Dermis microvascular lymphatic vessel endothelial cell (primary cell): Measurements from ENCODE around the gene CRISPLD2. TPM values are rescaled to one million over a fixed set of nuclear protein-coding genes. Genes with fewer than 3 reads are reported as not detected.
"Not testable (repeated sequence)": the region's sequence is repeated elsewhere in the genome, so short reads cannot be mapped to it uniquely, and the experiment has no call there.

ENCODE experiments used
- DNase-seq, 2 donors: peaks; one replicate each; pipeline versions ENCODE4 v3.0.0 to v3.0.0-alpha.2; 2010; ENCODE audit warnings: low read depth in 2 of 2
- total RNA-seq: library from RNA; depleted of rRNA; stranded (reverse); fragments of >200 nt; gene quantifications from 2 replicates; pipeline ENCODE4 v1.2.1, GENCODE V29; 2014

CRISPLD2 gene
- total RNA-seq, 1 donor from 2014 or later: under 0.01 TPM

DNA sequence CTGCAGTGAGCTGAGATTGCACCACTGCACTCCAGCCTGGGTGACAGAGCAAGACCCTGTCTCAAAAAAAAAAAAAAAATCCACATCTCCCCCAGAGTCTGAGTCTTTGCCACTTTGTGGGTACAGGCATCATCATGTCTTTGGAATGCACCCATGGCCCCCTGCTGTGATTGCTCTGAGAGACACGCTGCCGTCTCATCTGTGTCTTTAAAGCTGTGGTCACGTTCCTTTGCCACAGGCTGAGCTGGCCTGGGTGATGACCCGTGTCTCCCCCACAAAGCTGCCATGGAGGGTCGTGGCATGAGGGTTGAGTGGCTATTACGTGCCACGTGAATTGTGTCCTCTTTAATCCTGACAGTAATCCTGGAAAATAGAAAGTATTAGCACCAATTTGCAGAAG lies 20.2 kb downstream of the CRISPLD2 start:
- no peak for DNase-seq

DNA sequence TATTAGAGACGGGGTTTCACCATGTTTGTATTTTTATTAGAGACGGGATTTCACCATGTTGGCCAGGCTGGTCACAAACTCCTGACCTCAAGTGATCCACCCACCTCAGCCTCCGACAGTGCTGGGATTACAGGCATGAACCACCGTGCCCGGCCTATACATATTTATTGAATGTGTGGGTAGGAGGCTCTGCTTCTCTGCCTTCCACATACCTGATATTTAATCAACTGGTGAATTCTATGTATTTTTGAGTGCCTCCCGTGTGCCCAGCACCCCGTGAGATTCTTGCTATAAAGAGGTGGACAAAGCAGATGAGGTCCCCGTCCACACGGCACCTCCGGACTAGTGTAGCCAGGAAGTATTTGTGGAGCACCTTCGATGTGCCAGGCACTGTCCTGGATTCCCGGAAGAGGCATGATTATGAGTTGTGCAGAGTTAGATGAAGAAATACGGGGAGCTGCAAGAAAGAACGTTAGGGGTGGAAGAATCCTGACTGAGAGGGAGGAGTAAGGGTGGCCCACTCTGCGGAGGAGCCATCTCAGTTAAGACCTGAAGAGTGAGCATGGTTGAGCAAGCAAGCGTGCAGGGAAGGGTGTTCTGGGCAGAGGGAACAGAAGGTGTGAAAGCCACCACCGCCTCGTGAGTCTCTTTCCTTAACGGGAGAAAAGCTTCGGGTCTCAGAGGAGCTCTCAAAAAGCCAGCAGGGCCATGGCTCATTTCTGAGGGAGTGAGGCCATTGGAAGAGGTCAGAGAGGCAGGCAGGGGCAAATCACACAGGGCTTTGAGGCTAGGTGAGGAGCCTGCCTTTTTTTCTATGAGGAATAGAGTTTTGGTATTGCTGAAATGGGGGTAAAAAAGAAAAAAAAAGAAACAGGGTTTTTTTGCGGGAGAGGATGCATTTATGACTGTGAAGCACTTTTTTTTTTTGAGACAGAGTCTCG lies 21.2 kb downstream of the CRISPLD2 start:
- DNase-seq: no peak

DNA sequence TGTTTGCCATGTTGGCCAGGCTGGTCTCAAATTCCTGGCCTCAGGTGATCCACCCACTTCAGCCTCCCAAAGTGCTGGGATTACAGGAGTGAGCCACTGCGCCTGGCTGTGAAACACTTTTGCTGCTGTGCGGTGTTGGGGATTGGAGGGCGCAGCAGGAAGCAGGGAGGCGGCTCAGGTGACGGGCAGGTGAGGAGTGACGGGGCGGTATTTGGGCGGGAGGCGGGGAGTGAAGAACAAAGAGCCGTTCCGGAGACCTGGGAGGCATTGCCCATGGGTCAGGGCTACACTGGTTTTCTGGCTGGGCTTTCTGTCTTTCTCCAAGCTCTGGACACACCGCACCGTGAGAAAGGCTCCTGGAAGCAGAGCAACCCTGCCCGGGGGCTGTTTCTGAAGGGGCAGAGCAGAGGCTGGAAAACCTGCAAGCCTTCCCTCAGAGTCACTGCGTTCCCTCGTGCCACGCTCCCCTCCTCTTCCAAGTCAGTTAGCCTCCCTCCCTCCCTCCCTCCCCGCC lies 22.1 kb downstream of the CRISPLD2 start:
- no peak for DNase-seq

DNA sequence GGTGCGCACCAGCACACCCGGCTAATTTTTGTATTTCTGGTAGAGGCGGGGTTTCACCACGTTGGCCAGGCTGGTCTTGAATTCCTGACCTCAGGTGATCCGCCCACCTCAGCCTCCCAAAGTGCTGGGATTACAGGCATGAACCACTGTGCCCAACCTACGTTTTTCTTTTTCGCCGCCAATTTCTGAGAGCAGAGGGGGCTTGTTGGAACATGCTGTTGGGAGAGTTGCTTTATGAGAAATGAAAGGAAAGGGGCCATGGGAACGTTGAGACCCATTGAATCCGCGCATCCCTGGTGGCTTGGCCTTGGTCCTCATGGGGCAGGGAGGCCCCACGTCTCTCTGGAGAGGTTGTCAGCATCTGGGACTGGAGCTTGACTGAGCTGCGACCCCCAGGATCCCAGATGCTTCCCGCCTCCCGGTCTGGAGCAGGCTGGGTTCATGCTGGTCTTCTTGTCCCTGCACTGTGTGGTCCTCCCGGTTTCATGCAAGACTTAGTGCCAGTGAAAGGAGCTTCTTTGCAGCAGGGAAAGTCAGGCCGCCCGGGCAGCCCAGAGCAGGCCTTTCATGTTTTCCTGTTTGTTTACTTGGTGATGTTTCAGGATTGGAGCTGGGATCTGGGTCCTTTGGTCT lies 22.8 kb downstream of the CRISPLD2 start:
- no peak for DNase-seq

DNA sequence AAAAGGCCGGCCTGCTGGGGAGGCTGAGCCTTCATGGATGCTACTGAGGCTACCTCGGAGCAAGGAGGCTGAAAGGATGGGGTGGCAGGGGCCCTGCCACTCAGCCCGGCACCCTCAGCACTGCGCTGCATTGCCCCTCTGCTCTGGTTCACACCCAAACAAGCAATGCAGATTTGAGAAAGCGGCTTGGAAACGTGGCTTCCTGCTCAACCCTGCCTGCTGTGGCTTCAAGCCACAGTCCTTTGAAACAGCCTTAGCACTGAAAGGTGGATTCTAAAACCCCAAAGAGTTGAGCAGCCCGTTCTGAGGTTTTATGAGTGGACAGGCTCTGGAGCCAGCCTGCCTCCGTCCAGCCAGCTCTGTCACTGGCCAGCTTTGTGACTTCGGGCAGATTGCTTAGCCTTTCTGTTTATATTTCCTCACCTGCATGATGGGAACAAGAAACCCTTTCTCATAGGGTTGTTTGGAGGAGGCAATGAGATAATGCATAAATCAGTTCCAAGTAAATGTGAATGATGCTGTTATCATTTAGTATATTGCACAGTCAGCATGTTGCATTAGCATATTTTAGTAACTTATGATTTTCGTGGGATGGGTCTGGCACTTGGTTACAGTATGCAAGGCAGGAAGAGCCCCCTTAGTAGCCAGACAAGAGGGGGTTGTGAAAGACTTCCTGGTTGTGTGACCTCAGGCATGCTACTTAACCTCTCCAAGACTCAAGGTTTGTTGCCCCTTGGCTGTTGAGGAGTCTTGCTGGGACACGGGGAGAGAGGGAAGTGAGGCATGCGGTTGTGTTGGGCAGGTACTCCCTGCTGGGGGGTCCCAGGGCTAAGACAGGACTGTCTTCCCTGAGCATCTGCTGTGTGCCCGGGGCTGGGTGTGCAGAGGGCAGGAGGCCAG lies 23.6 kb downstream of the CRISPLD2 start:
- DNase-seq: no peak

DNA sequence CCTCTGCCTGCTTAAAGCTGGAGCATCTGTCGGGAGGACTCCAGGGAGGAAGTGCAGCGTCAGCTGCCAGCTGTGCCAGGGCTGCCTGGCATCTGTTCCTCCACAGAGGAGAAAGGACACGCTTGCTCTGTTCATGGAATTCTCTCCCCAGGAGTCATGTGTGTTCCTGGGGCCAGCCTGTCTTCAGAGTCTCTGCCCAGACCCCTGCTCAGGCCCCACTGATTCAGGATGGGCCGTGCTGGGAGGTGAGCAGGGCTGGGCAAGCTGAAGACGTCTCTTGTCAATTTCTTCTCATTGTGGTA lies 24.2 kb downstream of the CRISPLD2 start:
- no peak for DNase-seq

DNA sequence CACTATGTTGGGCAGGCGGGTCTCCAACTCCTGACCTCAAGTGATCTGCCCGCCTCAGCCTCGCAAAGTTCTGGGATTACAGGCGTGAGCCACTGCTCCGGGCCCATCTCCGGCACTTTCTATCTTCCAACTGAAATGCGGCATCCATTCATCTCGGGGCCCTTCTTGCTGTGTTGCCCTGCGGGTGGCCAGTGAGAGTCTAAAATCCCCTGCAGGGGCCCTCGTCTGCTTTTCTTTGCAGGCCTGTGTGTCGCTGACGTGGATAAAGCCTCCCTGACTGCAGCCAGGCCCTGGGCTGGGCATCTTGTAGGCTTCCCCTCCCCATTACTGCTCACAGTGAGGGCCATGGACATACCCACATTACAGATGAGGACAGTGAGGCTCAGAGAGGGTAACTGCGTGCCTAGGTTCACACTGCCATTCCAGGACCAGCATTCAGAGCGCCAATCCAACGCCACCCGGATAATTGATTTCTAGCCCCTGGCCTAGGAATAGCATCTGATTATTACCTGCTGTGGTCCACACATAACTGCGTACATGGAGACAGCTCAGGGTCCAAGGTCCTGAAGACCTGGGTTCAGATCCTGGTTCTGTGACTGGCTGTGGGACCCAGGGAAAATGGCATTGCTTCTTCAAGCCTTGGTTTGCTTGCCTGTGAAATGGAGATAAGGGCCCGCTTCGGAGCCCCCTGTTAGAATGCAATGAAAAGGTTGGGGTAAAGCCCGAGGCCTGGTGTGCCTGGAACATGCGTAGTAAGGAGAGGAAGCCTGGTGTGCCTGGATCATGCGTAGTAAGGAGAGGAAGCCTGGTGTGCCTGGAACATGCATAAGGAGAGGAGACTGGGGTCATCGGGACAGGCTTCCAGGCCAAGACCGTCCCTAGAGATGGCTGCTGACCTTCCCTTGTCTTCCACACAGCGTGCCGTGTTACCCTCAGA lies 25.0 kb downstream of the CRISPLD2 start:
- DNase-seq: no peak

DNA sequence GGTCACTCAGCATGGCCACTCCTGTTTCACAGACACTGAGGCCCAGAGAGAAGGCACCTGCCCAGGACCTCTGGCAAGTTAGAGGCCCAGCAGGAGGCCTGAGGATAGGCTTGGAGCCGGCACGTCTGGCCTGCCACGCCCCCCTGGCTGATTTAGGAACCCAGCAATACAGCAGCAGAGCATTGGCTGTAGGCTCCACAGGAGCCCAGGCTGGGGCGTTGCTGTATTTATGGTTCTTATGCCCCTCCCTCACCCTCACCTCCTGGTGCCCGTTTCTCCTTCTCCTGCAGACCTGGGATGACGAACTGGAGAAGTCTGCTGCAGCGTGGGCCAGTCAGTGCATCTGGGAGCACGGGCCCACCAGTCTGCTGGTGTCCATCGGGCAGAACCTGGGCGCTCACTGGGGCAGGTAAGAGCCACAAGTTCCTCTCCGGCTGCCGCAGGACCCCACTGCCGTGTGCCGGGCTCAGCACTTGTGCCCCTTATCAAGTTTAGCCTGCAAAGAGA lies 25.8 kb downstream of the CRISPLD2 start:
- DNase-seq: no peak

DNA sequence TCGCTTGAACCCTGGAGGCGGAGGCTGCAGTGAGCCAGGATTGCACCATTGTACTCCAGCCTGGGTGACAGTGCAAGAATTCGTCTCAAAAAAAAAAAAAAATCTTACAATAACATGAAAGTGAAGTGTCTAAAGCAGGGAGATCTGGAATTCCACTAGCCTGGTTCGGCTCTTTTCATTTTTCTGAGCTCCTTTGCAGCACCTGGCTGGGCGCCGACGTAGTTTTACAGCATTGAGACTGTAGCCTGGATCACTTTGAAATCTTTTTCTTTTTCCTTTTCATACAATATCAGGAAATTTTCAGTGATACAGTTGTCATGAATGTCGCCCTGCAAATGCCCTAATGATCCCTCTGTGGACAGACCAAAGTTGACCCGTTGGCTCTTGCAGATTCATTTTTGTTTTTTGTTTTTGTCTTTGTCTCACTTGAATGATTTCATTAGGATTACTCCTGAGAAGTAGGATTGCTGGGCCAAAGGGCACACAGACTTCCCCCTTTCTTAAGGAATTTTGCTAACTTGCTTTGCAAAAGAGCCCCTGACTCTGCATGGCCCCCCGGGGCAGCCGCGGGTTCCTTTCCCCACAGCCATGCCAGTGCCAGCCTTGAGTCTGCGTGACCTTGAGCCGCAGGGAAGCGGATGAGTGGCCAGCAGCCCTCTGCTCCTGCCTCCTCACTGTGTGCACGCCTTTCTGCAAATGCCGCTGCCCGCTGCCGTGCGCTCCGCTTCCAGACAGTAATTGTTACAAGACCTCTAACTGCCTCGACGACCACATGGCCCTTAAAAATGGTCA lies 28.0 kb downstream of the CRISPLD2 start:
- DNase-seq: no peak

DNA sequence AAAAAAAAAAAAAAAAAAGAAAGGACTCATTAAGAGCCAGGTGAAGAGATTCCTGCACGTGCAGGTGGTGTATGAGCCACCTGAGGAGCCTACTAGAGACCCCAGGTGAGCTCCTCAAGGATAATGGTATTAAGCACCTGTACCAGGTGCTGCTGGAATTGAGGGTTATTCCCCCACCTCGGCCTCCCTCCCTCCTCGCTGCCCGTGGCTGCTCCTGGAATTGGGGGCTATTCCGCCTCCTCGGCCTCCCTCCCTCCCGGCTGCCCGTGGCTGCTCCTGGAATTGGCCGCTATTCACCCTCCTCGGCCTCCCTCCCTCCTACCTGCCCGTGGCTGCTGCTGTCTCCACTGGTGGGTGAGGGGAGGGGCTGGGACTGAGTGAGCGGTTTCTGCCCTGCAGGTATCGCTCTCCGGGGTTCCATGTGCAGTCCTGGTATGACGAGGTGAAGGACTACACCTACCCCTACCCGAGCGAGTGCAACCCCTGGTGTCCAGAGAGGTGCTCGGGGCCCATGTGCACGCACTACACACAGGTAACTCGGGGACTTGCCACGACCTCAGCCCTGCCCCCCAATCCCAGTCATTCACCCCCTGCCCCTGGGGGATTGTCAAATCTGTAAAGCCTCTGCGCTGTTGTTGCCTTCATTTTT lies 29.3 kb downstream of the CRISPLD2 start:
- no peak for DNase-seq

DNA sequence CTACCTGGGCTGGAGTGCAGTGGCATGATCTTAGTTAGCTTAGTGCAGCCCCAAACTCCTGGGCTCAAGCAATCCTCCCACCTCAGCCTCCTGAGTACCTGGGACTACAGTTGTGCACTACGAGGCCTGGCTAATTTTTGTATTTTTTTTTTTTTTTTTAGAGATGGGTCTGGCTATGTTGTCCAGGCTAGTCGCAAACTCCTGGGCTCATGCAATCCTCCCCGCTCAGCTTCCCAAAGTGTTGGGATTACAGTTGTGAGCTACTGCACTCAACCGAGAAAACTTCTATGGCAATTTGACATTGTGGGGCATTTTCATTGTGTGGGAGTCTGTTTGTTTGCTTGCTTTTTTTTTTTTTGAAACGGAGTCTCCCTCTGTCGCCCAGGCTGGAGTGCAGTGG lies 30.0 kb downstream of the CRISPLD2 start:
- DNase-seq: no peak

DNA sequence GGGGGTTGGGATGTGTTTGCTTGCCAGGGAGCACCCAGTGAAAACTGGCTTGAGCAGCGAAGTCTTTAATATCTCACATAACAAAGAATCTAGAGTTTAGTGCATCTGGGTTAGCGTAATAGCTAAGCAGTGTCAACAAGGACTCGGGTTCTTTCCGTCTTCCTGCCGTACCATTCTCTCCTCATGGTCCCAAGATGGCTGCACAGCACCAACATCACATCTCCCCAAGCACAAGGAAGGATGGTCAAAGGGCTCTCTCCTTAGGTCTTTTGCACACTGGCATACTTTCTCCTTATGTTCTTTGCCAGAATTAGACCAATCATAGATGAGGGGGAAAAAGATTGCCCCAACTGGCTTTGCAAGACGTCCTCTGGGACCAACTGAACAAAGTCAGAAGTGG lies 30.9 kb downstream of the CRISPLD2 start:
- DNase-seq: no peak

DNA sequence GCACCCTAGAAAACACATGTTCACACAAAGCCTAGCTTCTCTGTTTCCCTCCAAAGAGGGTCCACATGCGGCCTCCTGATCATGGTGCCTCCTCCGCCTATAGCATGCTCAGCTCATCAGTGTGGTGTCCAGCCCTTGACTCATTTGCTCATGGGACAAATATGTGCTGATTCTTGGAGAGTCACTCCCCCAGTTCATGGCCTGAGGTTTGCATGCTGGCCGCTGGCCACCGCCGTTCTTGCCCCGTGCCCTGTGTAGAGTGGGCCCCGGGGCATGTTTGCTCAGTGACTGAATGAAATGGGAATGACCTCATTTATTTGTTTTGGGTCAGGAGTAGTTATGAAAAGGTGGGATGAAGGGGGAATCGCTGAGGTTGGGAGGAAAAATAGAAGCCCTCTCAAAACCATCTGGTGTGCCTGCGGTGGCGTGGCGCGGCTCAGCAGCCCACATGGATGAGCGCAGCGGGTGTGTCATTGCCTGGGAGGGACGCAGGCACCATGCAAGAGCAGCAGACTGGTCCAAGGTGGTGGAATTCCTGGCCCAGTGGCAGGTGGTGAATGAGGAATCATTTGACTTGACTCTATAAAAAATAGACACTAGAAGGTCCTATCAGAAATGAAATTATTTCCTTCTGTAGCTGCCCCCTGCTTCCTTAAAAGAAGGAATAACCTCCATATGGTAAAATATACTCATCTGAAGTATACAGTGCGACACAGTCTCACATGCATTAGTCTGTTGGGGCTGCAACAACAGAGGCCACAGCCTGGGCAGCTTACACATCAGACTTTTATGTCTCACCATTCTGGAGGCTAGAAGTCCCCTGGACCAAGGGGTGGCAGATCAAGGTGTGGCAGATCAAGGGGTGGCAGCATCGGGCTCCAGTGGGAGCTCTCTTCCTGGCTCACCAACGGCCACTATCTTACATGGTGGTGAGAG lies 31.7 kb downstream of the CRISPLD2 start:
- no peak for DNase-seq

DNA sequence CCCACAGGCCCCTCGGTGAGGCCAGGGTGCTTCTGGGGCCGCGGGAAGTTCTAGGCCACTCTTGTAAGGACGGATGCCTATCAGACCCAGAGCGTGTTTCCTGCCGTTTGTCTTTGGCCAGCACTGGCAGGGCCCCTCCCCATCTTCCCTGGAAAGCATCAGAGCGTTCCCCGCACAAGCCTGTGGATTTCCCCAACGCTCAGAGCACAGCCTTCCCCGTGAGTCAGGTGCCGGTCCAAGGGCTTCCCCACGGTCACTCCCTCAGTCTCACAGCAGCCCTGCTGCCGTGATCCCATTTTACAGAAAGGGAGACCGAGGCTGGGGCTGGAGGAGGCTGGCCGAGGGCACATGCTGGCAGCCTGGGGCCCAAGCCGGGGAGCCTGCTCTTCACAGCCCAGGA lies 33.7 kb downstream of the CRISPLD2 start:
- no peak for DNase-seq

DNA sequence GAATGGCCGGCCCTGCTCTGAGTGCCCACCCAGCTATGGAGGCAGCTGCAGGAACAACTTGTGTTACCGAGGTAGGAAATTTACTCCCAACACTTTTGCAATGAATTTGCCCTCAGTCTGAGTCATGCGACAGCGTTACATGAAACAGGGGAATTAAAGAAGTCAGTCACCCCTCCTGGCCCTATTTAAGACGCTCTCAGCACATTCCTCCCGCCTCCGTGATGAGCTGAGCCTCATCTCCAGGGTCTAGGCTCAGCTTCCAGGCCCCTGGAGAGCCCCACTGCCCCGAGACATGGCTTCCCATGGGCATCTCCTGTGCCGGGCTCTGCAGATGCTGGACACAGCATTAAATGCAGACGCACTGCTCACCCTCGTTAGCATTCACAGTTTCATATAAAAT lies 35.0 kb downstream of the CRISPLD2 start:
- no peak for DNase-seq

DNA sequence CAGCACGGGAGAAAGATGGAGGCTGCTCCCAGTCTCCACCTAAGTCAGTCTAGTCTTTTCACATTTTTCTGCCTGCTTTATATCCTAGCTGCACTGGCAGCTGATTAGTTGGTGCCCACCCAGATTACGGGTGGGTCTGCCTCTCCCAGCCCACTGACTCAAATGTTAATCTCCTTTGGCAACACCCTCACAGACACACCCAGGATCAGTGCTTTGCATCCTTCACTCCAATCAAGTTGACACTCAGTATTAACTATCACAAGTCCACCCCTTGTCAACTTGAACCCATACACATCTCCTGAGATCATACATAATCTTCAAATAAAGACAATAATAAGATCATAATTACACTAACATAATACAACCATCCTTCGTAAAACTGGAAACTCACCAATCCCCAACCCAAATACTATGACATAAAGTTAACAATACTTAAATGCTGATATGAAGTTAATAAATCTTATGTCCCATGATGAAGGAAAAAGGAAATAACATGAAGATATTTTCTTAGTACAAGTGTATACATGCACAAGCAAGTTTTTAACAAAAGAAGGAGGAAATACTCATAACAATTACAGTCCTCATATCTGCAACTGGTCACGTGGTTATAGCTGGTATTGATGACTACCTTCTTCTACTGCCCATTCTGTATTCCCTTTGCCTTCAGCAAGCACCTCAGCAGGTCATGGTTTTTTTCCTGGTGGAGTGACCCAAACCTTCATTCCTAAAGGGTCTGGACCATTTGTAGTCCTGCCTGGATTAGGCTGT lies 35.8 kb downstream of the CRISPLD2 start:
- DNase-seq: not testable (repeated sequence)

DNA sequence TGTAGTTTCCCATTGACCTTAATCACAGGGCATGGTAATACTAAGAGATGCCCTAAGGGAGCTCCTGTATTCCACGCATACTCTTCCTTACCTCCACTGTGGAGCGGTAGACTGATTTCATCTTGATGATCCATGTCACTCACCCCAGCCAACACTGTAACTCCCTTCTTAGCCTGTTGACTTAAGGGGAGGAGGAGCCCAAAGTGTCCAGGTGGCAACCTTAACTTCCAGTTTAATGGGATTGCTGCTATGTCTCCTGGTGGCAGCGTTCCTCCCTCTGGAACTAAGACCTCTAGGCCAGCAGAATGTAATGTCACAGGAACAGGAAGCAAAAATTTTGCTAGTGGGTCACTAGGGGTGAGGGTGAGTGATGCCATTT lies 36.4 kb downstream of the CRISPLD2 start:
- not testable (repeated sequence) for DNase-seq
